Hypothalamus (tissue), 51 donors: ENCODE measurements around the gene ECHDC3.

ENCODE experiments used
- DNase-seq, 51 donors: peaks; one replicate each; lab custom pipeline; 2025; lab: John Stamatoyannopoulos, UW

The ECHDC3 gene

DNA sequence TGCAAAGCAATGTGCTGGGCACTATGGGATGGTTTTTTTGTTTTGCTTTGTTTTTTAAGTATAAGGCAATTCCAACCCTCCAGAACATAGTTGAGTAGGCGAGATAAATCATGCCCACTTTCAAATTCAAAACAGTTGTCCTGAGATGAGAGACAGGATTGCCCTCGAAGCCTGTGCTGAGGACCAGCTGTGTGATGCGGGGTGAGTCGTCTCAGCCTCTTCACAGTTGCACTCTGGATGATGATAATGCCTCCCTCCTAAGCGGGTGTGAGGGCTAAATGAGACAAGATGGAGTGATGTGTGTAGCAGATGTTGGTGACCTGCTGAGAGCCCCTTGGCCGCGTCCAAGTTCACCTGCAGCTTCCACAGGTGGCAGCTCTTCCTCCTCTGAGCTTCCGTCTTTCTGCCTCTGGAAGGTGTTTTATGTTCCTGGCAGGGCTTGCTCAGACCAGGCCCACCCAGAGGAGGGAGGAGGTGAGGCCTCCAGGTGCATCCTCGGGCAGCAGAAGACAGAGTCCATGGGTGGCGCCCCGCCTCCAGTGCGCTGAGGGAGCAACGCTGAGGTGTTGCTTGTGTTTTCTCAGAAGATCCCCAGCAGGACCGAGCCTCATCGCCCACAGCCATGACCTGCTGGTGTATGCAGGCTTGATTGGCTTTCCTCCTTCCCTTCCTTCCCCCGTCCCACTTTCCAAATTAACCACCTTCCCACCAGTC lies 30.6 kb downstream of the ECHDC3 start:
- DNase-seq, result no peak

- DNase-seq, result no peak
These were observed 31.7 kb downstream of the ECHDC3 start for GRCh38 chr10:11773761-11774441.

DNA sequence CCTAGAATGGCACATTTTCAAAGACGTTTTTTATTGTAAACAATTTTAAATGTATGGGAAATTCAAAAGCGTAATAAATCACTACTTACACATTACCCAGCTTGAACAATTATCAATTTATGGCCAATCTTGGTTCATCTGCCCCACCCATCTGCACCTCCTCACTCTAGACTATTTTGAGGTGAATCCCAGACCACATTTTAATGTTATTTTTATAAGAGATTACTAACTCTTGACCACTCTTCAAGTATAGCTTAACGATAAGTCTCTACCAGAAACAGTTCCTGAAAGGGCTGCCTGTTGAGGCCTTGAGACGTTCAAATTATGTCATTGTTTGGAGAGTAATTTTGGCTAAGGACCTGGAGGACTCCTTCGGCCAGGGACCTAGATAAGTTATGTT lies 33.2 kb downstream of the ECHDC3 start:
- no peak for DNase-seq

GRCh38 chr10:11776080-11776479 lies 33.9 kb downstream of the ECHDC3 start:
- DNase-seq, result no peak

DNA sequence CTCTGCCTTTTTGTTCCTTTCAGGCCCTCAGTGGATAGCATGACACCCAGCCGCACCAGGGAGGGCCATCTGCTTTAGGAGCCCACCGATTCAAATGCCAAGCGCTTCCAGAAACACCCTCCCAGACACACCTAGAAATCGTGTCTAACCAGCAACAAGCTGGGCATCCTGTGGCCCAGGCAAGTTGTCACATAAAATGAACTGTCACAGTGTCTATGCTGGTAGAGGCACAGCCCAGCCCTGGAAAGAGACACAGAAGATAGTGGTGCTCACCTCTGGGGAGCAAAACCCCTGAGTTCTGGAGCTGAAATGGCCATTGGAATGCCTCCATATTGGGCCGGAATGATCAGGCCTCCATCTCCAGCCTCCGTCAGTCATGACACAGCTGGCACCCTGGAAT lies 38.9 kb downstream of the ECHDC3 start:
- DNase-seq, result no peak

DNA sequence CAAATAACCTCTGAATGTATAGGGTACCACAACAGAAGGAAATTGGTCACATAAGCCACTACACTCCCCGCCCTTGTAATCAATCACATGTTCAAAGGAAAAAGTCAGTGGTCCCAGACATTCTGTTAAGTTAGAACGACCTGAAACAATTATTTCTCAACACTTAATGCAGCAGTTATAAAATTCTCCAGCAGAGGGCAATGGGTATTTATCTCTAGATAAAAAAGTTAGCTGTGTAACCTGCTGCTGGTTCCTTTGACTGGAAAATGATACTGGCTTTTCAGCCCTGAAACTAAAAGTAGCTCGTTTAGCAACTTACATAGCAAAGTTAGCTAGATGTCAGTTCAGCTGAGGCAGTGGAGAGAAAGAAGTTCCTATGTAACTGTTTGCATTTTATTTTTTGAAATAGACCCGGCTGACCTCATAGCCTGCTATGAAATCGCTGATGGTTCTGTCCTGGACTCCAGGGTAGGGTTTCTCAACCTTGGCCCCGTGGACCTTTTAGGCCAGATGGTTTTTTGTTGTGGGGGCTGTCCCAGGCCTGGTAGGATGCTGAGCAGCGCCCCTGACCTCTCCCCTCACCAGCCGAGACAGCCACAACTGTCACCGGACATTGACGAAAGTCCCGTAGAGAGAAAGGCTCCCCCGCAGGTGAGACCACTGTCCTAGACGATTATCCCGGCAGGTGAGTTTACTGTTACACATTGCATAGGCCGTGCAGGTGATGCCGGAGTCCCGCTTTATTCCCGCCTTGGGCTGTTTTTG lies 40.8 kb downstream of the ECHDC3 start:
- DNase-seq, result peak in 2 of 51 donors; percentile 2 to 24

- DNase-seq, result no peak
These were observed 41.3 kb downstream of the ECHDC3 start for GRCh38 chr10:11783558-11783865.

DNA sequence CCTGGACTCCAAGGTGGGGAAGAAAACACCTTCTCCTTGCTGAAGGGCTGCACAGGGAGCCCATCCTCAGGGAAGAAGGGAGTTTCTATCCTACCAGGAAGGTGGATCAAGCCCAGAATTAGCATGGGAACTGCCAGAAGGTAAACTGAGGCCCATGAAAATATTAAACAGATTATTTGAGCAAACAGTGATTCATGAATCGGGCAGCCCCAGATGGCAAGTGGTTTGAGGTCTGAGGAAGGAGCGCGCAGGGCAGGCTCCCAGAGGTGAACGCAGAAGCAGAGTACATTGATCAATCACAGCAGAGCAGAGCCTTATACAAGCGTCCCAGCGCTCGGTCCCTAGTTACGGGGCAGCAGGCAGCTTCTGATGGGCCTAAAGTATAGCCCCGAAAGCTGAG lies 45.2 kb downstream of the ECHDC3 start:
- no peak for DNase-seq

GRCh38 chr10:11787846-11788245 lies 45.7 kb downstream of the ECHDC3 start:
- DNase-seq, result no peak

DNA sequence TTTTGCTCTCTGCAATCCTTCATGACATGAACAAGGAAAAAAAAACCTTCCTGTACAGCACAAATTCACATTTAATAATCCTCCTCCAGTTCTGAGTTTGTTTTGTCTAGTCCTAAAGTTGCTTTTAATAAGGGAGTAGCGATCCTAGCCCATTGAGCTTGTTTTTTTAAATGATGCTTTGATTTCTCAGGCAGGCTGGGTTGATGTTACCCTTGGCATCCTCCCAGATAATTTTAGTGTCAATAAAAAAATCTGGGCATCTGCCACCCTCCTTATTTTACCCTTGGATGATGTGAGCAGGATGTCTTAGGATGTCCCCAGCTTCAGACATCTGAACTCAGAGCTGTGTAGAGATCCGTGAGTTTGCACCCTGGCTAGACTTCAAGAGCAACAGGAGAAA lies 47.1 kb downstream of the ECHDC3 start:
- no peak for DNase-seq

- no peak for DNase-seq
These were observed 47.8 kb downstream of the ECHDC3 start for GRCh38 chr10:11789956-11790355.

GRCh38 chr10:11793762-11794479 lies 51.7 kb downstream of the ECHDC3 start:
- DNase-seq, result no peak

- DNase-seq, result no peak
These were observed 52.4 kb downstream of the ECHDC3 start for GRCh38 chr10:11794566-11794965.

- DNase-seq, result no peak
These were observed 53.1 kb downstream of the ECHDC3 start for GRCh38 chr10:11795101-11795920.

DNA sequence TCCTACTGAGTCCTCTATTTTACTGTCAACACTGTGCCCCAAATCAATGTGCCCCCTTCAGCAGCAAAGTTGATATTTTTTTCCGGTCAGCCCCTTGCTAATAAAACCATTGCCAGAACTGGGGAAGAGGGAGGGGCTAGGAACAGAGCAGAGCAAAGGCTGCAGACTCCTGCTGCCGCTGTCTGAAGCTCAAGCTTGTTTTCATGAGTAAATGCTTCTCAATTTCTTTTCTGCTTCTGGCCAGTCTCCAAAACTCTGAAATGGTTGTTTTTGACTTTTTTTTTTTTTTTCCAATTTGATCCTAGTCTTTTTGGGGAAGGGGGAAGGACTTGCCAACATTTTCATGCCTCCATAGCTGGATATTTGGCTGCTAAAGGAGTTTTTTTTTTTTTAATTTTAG lies 54.3 kb downstream of the ECHDC3 start:
- DNase-seq, result no peak

DNA sequence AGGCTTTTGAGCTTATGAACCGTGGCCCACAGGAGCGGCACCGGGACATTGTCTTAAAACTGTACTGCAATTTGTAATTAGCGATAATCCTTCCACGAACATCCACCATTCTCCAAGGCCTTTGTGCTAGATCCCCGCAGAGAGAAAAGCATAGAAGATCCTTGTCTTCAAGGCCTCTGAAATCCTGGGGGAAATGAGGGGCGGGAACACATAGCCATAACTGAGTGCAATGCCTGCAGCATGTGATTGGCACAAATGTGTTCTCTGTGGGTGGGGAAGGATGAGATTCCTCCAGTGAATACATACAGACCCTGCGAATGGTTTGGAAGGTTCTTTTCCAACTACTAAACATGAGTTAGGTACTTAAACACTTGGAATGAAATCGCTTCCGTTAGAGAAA lies 55.1 kb downstream of the ECHDC3 start:
- DNase-seq, result no peak

DNA sequence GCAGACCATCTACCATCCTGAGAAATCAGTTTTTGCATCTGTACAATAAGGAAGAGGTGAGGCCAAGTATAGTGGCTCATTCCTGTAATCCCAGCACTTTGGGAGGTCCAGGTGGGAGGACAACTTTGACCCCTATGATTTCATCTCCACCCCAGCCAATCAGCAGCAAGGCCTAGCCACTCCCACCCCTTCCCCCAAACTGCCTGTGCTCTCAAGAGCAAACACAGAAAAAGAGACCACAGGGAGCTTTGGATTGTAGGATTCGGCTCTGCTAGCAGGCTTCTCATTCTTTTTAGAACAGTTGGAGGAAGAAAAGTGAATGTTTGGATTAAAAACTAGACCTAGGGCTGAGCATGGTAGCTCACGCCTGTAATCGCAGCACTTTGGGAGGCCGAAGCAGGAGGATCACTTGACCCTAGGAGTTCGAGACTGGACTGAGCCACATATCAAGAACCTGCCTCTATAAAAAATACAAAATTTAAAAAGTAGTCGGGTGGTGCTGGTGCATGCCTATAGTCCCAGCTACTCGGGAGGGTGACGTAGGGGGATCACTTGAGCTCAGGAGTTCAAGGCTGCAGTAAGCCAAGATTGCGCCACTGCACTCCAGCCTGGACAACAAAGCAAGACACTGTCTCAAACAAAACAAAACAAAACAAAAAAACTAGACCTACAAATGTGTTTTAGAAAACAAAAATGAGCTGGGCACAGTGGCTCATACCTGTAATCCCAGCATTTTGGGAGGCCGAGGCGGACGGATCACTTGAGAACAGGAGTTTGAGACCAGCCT lies 55.9 kb downstream of the ECHDC3 start:
- no peak for DNase-seq

DNA sequence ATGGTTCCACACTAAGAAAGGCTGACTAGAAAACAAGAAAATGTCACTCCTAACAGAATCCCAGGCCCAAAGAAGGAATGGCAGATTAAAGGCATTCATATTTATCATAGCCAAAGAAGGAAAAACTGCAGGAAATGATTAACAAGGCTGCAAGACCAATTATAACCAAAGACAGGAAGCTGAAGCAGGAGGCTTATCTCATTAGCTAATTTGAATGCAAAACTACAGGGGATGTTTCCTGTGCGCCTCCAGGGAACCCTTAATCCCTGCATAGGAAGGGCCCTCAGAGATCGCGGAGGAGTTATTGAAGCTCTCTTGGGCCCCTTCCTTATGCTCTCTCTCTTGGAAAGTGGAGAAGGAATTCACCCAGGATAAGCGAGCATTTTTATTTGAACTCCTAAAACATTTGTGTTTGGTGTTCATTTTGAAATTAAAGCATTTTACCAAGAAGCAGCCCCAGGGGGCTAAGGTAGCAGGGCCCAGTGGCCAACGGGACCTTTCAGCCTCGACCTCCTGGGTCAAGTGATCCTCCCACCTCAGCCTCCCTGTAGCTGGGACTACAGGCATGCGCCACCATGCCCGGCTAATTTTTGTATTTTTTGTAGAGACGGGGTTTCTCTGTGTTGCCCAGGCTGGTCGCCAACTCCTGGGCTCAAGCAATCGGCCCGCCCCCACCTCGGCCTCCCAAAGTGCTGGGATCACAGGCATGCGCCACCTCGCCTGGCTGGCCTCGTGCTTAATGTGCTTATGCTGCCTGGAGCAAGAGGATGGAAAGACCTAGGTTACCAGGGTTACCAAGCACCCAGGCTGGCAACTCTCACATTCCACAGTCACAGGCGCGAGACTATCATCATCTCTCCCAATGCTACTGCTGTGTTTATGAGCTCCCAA lies 56.9 kb downstream of the ECHDC3 start:
- DNase-seq, result peak in 6 of 51 donors; percentile 4 to 26 (median 8)

- DNase-seq, result no peak
These were observed 57.5 kb downstream of the ECHDC3 start for GRCh38 chr10:11799736-11800080.
